Testis (tissue), 3 donors: ENCODE data around the gene RNF144B. TPM values are rescaled to one million over a fixed set of nuclear protein-coding genes. Genes with fewer than 3 reads are reported as not detected.

ENCODE experiments used
- DNase-seq: peaks from one replicate; pipeline ENCODE4 v3.0.0-alpha.2; 2019
- H3K27ac ChIP-seq, 2 donors: fragments of 200-600 bp; sonication (generic); one replicate each; pipeline ENCODE4 v1.5.1; 2019
- H3K27me3 ChIP-seq: fragments of 200-600 bp; sonication (generic); one replicate; pipeline ENCODE4 v1.5.1; 2019
- H3K36me3 ChIP-seq: fragments of 200-600 bp; sonication (generic); one replicate; pipeline ENCODE4 v1.5.1; 2017; ENCODE audit warnings: low read depth; ENCODE audit errors: missing control alignments
- H3K4me1 ChIP-seq: fragments of 200-600 bp; sonication (generic); one replicate; pipeline ENCODE4 v1.5.1; 2019
- H3K4me3 ChIP-seq, 2 donors: fragments of 200-600 bp; sonication (generic); one replicate each; pipeline ENCODE4 v1.5.1; 2017 to 2019
- H3K9me3 ChIP-seq: fragments of 200-600 bp; sonication (generic); one replicate; pipeline ENCODE4 v1.5.1; 2017
- POLR2A ChIP-seq: fragments of 450-650 bp; IDR thresholded peaks from one replicate; pipeline ENCODE4 v1.6.1; 2017; ENCODE audit warnings: antibody characterized with exemption, mild to moderate bottlenecking, moderate library complexity
- WGBS, 2 donors: methylation state at CpG; one replicate each; pipeline ENCODE4 v1.1.5; 2018; 5-methylcytosine and 5-hydroxymethylcytosine counted together
- intact Hi-C: fragments of 100-400 bp; cut with DNase I; formaldehyde crosslinking; loops from one replicate; pipeline ENCODE4 v1.15.1; 2023; ENCODE audit warnings: low total_unique reads
- polyA plus RNA-seq: library from polyadenylated mRNA; stranded (reverse); fragments of 350-450 nt; fragmentation: Illumina TruSeq; extraction: RNeasy Lipid Tissue Mini Kit (QIAGEN cat#74804); gene quantifications from one replicate; pipeline ENCODE4 v1.2.3, GENCODE V29; 2014; ENCODE audit warnings: low read depth, low replicate concordance; ENCODE audit not compliant: insufficient read depth
- total RNA-seq, 2 donors: library from RNA; depleted of rRNA; stranded (reverse); fragments of >200 nt; gene quantifications; one replicate each; pipeline ENCODE4 v1.2.3, GENCODE V29; 2016
- TF ChIP-seq, protein P1 (sequence below), 3 experiments: fragments of 450-650 bp in 2 of 3; fragments of 200-600 bp in 1 of 3; sonication (generic) in 1 of 3; IDR thresholded peaks; one replicate each; pipeline ENCODE4 v1.5.1; 2016 to 2019; ENCODE audit warnings: antibody characterized with exemption in 3 of 3, mild to moderate bottlenecking in 2 of 3, moderate library complexity in 1 of 3

RNF144B gene
- total and polyA plus RNA-seq, 3 donors from 2014 or later, result 6.1 to 6.3 (median 6.1) TPM

GRCh38 chr6:18386298-18386976, 713 bp upstream of the RNF144B start:
- Histone ChIP-seq H3K4me1 (peaks cover 13% of the 10 kb centered on the region), H3K27ac (peak overlapping the region in 1 of 2 donors; percentile 73), H3K4me3 (no peak overlapping the region), H3K27me3 (no peaks in the 10 kb centered on the region), H3K9me3 (no peaks in the 10 kb centered on the region), H3K36me3 (no peaks in the 10 kb centered on the region)
- intact Hi-C loops, result no loop called here
- DNase-seq, result peak; percentile 39
- TF ChIP-seq, protein P1, sequence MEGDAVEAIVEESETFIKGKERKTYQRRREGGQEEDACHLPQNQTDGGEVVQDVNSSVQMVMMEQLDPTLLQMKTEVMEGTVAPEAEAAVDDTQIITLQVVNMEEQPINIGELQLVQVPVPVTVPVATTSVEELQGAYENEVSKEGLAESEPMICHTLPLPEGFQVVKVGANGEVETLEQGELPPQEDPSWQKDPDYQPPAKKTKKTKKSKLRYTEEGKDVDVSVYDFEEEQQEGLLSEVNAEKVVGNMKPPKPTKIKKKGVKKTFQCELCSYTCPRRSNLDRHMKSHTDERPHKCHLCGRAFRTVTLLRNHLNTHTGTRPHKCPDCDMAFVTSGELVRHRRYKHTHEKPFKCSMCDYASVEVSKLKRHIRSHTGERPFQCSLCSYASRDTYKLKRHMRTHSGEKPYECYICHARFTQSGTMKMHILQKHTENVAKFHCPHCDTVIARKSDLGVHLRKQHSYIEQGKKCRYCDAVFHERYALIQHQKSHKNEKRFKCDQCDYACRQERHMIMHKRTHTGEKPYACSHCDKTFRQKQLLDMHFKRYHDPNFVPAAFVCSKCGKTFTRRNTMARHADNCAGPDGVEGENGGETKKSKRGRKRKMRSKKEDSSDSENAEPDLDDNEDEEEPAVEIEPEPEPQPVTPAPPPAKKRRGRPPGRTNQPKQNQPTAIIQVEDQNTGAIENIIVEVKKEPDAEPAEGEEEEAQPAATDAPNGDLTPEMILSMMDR (IDR thresholded peaks at IDR 0.05), result no peak
- no peak for TF ChIP-seq POLR2A
- 31 to 35% methylated on average over 6 of the region's 6 CpGs for WGBS, 2 donors

DNA sequence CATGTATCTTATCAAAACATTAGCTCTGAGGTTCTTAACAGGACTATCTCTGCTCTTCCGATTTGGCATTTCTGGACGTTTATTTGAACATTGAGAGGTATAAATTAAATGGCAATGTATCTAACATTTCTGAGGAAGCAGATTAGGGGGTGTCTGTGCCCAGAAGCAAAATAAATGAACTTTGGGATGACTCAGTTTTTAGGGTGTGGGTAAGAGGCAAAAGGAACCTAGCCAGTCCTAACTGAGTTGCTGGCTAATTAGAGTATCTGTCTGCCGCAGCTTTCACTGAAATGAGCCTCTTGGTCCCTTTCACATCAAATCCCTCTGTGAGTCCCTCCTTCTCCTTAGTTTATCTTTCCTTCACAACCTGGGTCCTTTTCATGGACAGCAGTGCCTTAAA, 1.1 kb downstream of the RNF144B start:
- Histone ChIP-seq H3K4me3 (peak overlapping the region; percentile 41 to 62), H3K27me3 (no peaks in the 10 kb centered on the region), H3K9me3 (no peaks in the 10 kb centered on the region), H3K4me1 (peaks cover 13% of the 10 kb centered on the region), H3K27ac (peak overlapping the region; percentile 51 to 73), H3K36me3 (no peaks in the 10 kb centered on the region)
- intact Hi-C loops, result no loop called here
- DNase-seq, result no peak
- 7 to 11% methylated on average over 3 of the region's 3 CpGs for WGBS, 2 donors
- TF ChIP-seq, protein P1 (IDR thresholded peaks at IDR 0.05), result no peak

DNA sequence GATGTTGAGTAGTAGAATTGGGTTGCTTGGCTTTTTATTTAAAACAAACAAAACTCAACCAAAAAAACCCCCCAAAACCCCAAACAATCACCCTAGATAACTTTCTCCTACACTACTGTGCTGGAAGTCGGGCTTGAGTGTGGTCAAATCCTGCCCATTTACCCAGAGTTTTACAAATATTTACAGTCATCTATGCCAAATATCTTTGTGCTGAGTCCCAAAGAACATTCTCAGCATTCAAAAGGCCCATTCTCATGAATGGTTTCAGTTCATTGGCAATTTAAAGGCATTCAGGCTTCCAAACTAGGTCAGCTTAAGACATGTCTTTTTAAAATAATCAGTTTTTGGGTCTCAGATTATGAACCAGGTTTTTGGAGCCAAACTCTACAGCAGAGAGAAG, 1.8 kb downstream of the RNF144B start:
- Histone ChIP-seq H3K4me1 (peaks cover 13% of the 10 kb centered on the region), H3K9me3 (no peaks in the 10 kb centered on the region), H3K27me3 (no peaks in the 10 kb centered on the region), H3K36me3 (no peaks in the 10 kb centered on the region), H3K27ac (peak overlapping the region; percentile 28 to 73), H3K4me3 (no peak overlapping the region)
- TF ChIP-seq POLR2A, result no peak
- TF ChIP-seq, protein P1 (IDR thresholded peaks at IDR 0.05), result no peak
- DNase-seq, result no peak
- 34 to 44% methylated on average over 1 of the region's 1 CpG for WGBS, 2 donors
- intact Hi-C loops, result no loop called here

- intact Hi-C loops, result no loop called here
- Histone ChIP-seq H3K9me3 (no peaks in the 10 kb centered on the region), H3K27ac (peak overlapping the region; percentile 28 to 73), H3K4me3 (no peak overlapping the region), H3K36me3 (no peaks in the 10 kb centered on the region), H3K4me1 (peaks cover 13% of the 10 kb centered on the region), H3K27me3 (no peaks in the 10 kb centered on the region)
- WGBS, 2 donors, result 27 to 30% methylated on average over 2 of the region's 2 CpGs
- DNase-seq, result no peak
- TF ChIP-seq, protein P1 (IDR thresholded peaks at IDR 0.05), result no peak
- TF ChIP-seq POLR2A, result no peak
Observed at GRCh38 chr6:18389479-18389878, 2.3 kb downstream of the RNF144B start.

GRCh38 chr6:18390476-18390875, 3.3 kb downstream of the RNF144B start:
- no peak for DNase-seq
- Histone ChIP-seq H3K36me3 (no peaks in the 10 kb centered on the region), H3K4me1 (peaks cover 13% of the 10 kb centered on the region), H3K9me3 (no peaks in the 10 kb centered on the region), H3K27ac (peak overlapping the region in 1 of 2 donors; percentile 73), H3K4me3 (no peak overlapping the region), H3K27me3 (no peaks in the 10 kb centered on the region)
- intact Hi-C loops, result no loop called here
- TF ChIP-seq, protein P1 (IDR thresholded peaks at IDR 0.05), result no peak
- 39 to 51% methylated on average over 2 of the region's 2 CpGs for WGBS, 2 donors
